ENCODE measurements around the gene FAM3C.

DNA sequence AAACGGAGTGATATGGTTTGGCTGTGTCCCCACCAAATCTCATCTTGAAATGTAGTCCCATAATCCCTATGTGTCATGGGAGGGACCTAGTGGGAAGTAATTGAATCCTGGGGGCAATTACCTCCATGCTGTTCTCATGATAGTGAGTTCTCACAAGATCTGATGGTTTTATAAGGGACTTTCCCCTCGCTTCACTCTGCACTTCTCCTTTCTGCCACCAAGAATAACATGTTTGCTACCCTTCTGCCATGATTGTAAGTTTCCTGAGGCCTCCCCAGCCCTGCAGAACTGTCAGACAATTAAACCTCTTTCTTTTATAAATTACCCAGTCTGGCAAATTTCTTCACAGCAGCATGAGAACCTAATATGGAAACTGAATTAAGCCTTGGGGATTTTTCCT is 19.1 kb downstream of the FAM3C start:
- no peak for TF ChIP-seq EZH2 (IDR thresholded peaks at IDR 0.05; ENCODE audit: low read length, unreplicated experiment)
- TF ChIP-seq, protein P1, sequence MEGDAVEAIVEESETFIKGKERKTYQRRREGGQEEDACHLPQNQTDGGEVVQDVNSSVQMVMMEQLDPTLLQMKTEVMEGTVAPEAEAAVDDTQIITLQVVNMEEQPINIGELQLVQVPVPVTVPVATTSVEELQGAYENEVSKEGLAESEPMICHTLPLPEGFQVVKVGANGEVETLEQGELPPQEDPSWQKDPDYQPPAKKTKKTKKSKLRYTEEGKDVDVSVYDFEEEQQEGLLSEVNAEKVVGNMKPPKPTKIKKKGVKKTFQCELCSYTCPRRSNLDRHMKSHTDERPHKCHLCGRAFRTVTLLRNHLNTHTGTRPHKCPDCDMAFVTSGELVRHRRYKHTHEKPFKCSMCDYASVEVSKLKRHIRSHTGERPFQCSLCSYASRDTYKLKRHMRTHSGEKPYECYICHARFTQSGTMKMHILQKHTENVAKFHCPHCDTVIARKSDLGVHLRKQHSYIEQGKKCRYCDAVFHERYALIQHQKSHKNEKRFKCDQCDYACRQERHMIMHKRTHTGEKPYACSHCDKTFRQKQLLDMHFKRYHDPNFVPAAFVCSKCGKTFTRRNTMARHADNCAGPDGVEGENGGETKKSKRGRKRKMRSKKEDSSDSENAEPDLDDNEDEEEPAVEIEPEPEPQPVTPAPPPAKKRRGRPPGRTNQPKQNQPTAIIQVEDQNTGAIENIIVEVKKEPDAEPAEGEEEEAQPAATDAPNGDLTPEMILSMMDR (conservative IDR thresholded peaks at IDR 0.05; ENCODE audit: low read depth, low read length), result no peak
- TF ChIP-seq EZH2phosphoT487 (IDR thresholded peaks at IDR 0.05; ENCODE audit: borderline replicate concordance, low read length), result no peak
